ENCODE results near the gene NPDC1.
A peak's percentile ranks its signal among the peaks of the same experiment; 100 is the strongest.

GRCh38 chr9:137086531-137087408, 40.8 kb upstream of the NPDC1 start, which contains the start of gene MAN1B1:
- TF ChIP-seq POLR2A (IDR thresholded peaks at IDR 0.05) (peak; percentile 33), POLR2AphosphoS5 (IDR thresholded peaks at IDR 0.05) (peak in 2 of 3 donors; percentile 65 to 75), CTCF (IDR thresholded peaks at IDR 0.05) (peak in 1 of 3 donors; percentile 3)

Measured in breast epithelium (tissue), 3 donors.